Measurements from ENCODE around the gene PCGF2.

PCGF2 gene

GRCh38 chr17:38733982-38734973 lies 13.9 kb downstream of the PCGF2 start:
- no peak for DNase-seq

- no peak for DNase-seq
Observed at GRCh38 chr17:38733282-38733981, 14.7 kb downstream of the PCGF2 start.

GRCh38 chr17:38732376-38733281 lies 15.5 kb downstream of the PCGF2 start:
- DNase-seq, result no peak

GRCh38 chr17:38731526-38732294 lies 16.4 kb downstream of the PCGF2 start:
- no peak for DNase-seq

- DNase-seq, result peak; percentile 49
Observed at GRCh38 chr17:38730526-38731379, 17.4 kb downstream of the PCGF2 start.

- DNase-seq, result peak; percentile 86
Observed at GRCh38 chr17:38729886-38730525, 18.1 kb downstream of the PCGF2 start, which contains the start of gene CISD3. TSS of gene CISD3 (plus strand) at chr17:38730341. CDS start at chr17:38730359, 18 bp downstream.

- DNase-seq, result no peak
Observed at GRCh38 chr17:38729368-38729885, 18.7 kb downstream of the PCGF2 start.

GRCh38 chr17:38728290-38728831 lies 19.8 kb downstream of the PCGF2 start:
- no peak for DNase-seq

- no peak for DNase-seq
Observed at GRCh38 chr17:38727736-38728135, 20.4 kb downstream of the PCGF2 start.

GRCh38 chr17:38726145-38726544 lies 22.0 kb downstream of the PCGF2 start:
- DNase-seq, result peak; percentile 38

- DNase-seq, result no peak
Observed at GRCh38 chr17:38725066-38725465, 23.1 kb downstream of the PCGF2 start.

GRCh38 chr17:38724337-38724988 lies 23.7 kb downstream of the PCGF2 start:
- peak; percentile 63 for DNase-seq

GRCh38 chr17:38721802-38722201 lies 26.3 kb downstream of the PCGF2 start:
- DNase-seq, result no peak

GRCh38 chr17:38720941-38721340 lies 27.2 kb downstream of the PCGF2 start:
- DNase-seq, result no peak

GRCh38 chr17:38719943-38720641 lies 28.0 kb downstream of the PCGF2 start:
- no peak for DNase-seq

GRCh38 chr17:38719289-38719942 lies 28.7 kb downstream of the PCGF2 start:
- DNase-seq, result no peak

- no peak for DNase-seq
Observed at GRCh38 chr17:38717139-38717745, 30.9 kb downstream of the PCGF2 start.

All from NCI-H510A (cell line).